ENCODE measurements around the gene ROBO2. TPM values are rescaled to one million over a fixed set of nuclear protein-coding genes. Genes with fewer than 3 reads are reported as not detected.

The ROBO2 gene
- total and polyA plus RNA-seq, 2 donors from 2014 or later: 1.3 to 1.6 TPM

DNA sequence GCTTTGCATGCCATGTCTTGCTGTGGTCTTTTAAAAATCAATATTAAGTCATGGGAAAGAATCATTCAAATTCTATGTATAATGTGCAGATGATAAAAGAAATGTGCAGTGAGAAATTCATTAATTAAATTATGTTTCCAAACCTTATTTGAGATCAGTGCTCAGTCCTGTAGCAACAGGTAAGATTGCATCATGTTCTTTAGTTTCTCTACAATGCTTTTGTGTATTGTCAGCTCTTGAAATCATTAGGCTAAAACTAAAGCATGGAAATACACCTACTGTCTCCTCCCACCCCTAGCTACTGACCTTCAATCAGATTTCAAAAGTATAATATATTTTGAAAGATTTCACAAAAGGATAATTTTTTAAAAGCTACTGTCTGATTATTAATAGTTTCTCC is 612.7 kb downstream of the ROBO2 start:
- H3K27ac ChIP-seq (ENCODE audit: low read depth in 2 of 2, low read length in 2 of 2): no peak overlapping the region
- H3K27me3 ChIP-seq (ENCODE audit: control insufficient read depth, insufficient read depth, low read length): no peaks in the 10 kb centered on the region
- H3K4me3 ChIP-seq (ENCODE audit: low read length in 3 of 3): no peak overlapping the region
- intact Hi-C loops (cut with DNase I): no loop called here
- FAIRE-seq: no peak
- H3K36me3 ChIP-seq (ENCODE audit: control insufficient read depth in 2 of 3, insufficient read depth in 3 of 3, low read length in 3 of 3): no peaks in the 10 kb centered on the region
- no peak for TF ChIP-seq CTCF (IDR thresholded peaks at IDR 0.05; ENCODE audit: borderline replicate concordance, extremely low read depth, insufficient read depth)
- H3K9me3 ChIP-seq (ENCODE audit: control insufficient read depth in 2 of 3, insufficient read depth in 1 of 3, low read length in 3 of 3): no peaks in the 10 kb centered on the region
- H3K9ac ChIP-seq (ENCODE audit: low read length in 3 of 3): no peak overlapping the region
- no peak for DNase-seq
- H3K4me1 ChIP-seq (ENCODE audit: control insufficient read depth in 2 of 3, insufficient read depth in 2 of 3, low read depth in 1 of 3, low read length in 3 of 3): no peaks in the 10 kb centered on the region

DNA sequence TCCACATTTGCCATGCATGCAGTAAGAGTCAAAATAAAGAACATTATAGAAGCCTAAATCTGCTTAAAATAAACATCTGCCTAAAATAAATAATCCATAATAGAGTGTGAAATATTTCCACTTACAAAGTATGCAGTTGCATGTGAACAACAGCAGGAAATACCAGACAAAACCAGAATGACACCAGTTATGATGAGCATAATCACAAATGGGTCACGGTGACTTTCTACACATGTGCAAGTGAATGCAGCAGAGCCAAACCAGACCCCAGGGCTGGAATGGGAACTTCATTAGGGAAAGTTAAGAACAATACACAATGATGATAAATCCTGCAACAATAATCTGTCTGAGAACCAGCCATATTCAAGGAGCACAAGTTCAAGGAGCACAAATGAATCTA is 615.5 kb downstream of the ROBO2 start:
- TF ChIP-seq CTCF (IDR thresholded peaks at IDR 0.05; ENCODE audit: borderline replicate concordance, extremely low read depth, insufficient read depth): no peak
- intact Hi-C loops (cut with DNase I): no loop called here
- no peak overlapping the region for H3K4me3 ChIP-seq (ENCODE audit: low read length in 3 of 3)
- H3K9me3 ChIP-seq (ENCODE audit: control insufficient read depth in 2 of 3, insufficient read depth in 1 of 3, low read length in 3 of 3): no peaks in the 10 kb centered on the region
- no peak overlapping the region for H3K27ac ChIP-seq (ENCODE audit: low read depth in 2 of 2, low read length in 2 of 2)
- DNase-seq (no peak), FAIRE-seq (no peak)
- no peak overlapping the region for H3K9ac ChIP-seq (ENCODE audit: low read length in 3 of 3)
- no peaks in the 10 kb centered on the region for H3K27me3 ChIP-seq (ENCODE audit: control insufficient read depth, insufficient read depth, low read length)
- no peaks in the 10 kb centered on the region for H3K36me3 ChIP-seq (ENCODE audit: control insufficient read depth in 2 of 3, insufficient read depth in 3 of 3, low read length in 3 of 3)
- H3K4me1 ChIP-seq (ENCODE audit: control insufficient read depth in 2 of 3, insufficient read depth in 2 of 3, low read depth in 1 of 3, low read length in 3 of 3): no peaks in the 10 kb centered on the region

DNA sequence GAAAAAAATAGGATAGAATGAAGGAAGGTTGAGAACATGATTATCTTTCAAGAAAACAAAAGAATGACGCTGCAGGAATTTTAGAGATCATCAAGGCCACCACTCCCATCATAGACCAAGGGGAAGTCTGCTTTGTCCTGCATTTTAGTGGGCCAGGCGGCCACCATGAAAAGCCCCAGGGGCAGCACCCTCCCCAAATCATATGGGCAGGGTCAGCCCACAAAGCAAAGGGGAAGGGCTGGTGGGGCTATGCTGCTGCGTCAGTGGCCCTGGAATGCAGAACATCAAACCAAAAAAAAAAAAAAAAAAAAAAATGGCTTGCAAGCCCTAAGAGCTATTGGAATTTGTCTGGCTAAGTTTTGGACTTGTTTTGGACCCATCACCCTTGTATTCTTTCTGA is 620.8 kb downstream of the ROBO2 start:
- TF ChIP-seq CTCF (IDR thresholded peaks at IDR 0.05; ENCODE audit: borderline replicate concordance, extremely low read depth, insufficient read depth): no peak
- intact Hi-C loops (cut with DNase I): no loop called here
- FAIRE-seq: no peak
- Histone ChIP-seq H3K27me3 (ENCODE audit: control insufficient read depth, insufficient read depth, low read length) (no peaks in the 10 kb centered on the region), H3K9ac (ENCODE audit: low read length in 3 of 3) (no peak overlapping the region), H3K36me3 (ENCODE audit: control insufficient read depth in 2 of 3, insufficient read depth in 3 of 3, low read length in 3 of 3) (no peaks in the 10 kb centered on the region), H3K4me3 (ENCODE audit: low read length in 3 of 3) (no peak overlapping the region), H3K9me3 (ENCODE audit: control insufficient read depth in 2 of 3, insufficient read depth in 1 of 3, low read length in 3 of 3) (no peaks in the 10 kb centered on the region), H3K4me1 (ENCODE audit: control insufficient read depth in 2 of 3, insufficient read depth in 2 of 3, low read depth in 1 of 3, low read length in 3 of 3) (no peaks in the 10 kb centered on the region), H3K27ac (ENCODE audit: low read depth in 2 of 2, low read length in 2 of 2) (no peak overlapping the region)
- DNase-seq: no peak

DNA sequence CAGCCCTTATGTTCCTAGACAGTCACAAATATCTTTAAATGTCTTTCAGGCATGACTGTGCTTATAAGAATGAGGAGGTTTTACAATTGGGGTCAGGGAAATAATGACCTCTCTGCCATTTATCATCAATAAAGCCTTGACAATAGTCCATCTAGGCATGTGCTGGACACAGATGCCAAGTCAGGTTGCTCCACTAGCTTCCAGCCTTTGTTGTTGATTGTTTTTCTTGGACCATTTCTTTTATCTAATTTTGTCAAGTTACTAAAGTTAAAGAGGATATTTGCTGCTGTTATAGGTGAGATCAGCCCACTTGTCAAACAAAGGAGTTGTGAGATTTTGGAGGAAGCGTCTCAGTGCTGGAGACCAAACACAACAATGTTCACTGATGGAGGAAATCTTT is 628.0 kb downstream of the ROBO2 start:
- Histone ChIP-seq H3K4me1 (ENCODE audit: control insufficient read depth in 2 of 3, insufficient read depth in 2 of 3, low read depth in 1 of 3, low read length in 3 of 3) (no peaks in the 10 kb centered on the region), H3K4me3 (ENCODE audit: low read length in 3 of 3) (no peak overlapping the region), H3K9me3 (ENCODE audit: control insufficient read depth in 2 of 3, insufficient read depth in 1 of 3, low read length in 3 of 3) (no peaks in the 10 kb centered on the region), H3K27me3 (ENCODE audit: control insufficient read depth, insufficient read depth, low read length) (no peaks in the 10 kb centered on the region), H3K27ac (ENCODE audit: low read depth in 2 of 2, low read length in 2 of 2) (no peak overlapping the region), H3K36me3 (ENCODE audit: control insufficient read depth in 2 of 3, insufficient read depth in 3 of 3, low read length in 3 of 3) (no peaks in the 10 kb centered on the region), H3K9ac (ENCODE audit: low read length in 3 of 3) (no peak overlapping the region)
- intact Hi-C loops (cut with DNase I): no loop called here
- DNase-seq: no peak
- no peak for FAIRE-seq
- no peak for TF ChIP-seq CTCF (IDR thresholded peaks at IDR 0.05; ENCODE audit: borderline replicate concordance, extremely low read depth, insufficient read depth)
